ENCODE data around the gene PCMTD2. TPM values are rescaled to one million over a fixed set of nuclear protein-coding genes. Genes with fewer than 3 reads are reported as not detected.
A peak's percentile ranks its signal among the peaks of the same experiment; 100 is the strongest.
"Not testable (repeated sequence)": the region's sequence is repeated elsewhere in the genome, so short reads cannot be mapped to it uniquely, and the experiment has no call there.

PCMTD2 gene
- total RNA-seq, 1 experiment from 2014 or later: 42.4 TPM

GRCh38 chr20:64232794-64233193 is 22.8 kb upstream of the PCMTD2 start:
- DNase-seq: peak; percentile 28
- Histone ChIP-seq H3K9me3 (no peaks in the 10 kb centered on the region), H3K27me3 (no peaks in the 10 kb centered on the region), H3K36me3 (no peaks in the 10 kb centered on the region), H3K4me3 (no peak overlapping the region)

- Histone ChIP-seq H3K27me3 (no peaks in the 10 kb centered on the region), H3K4me3 (no peak overlapping the region), H3K36me3 (no peaks in the 10 kb centered on the region), H3K9me3 (no peaks in the 10 kb centered on the region)
- DNase-seq: peak; percentile 67
Observed at GRCh38 chr20:64233725-64234124, 21.8 kb upstream of the PCMTD2 start.

GRCh38 chr20:64234291-64234791 is 21.2 kb upstream of the PCMTD2 start:
- H3K36me3 ChIP-seq: no peaks in the 10 kb centered on the region

GRCh38 chr20:64234921-64235565 is 20.5 kb upstream of the PCMTD2 start:
- H3K27me3 ChIP-seq, H3K36me3 ChIP-seq, H3K9me3 ChIP-seq, DNase-seq, H3K4me3 ChIP-seq: not testable (repeated sequence)

More at GRCh38 chr20:64234291-64234791, 21.2 kb upstream of the PCMTD2 start:
- Histone ChIP-seq H3K4me3 (no peak overlapping the region), H3K27me3 (no peaks in the 10 kb centered on the region), H3K9me3 (no peaks in the 10 kb centered on the region)
- DNase-seq: no peak

GRCh38 chr20:64236137-64237088 is 19.1 kb upstream of the PCMTD2 start:
- Histone ChIP-seq H3K27me3 (no peaks in the 10 kb centered on the region), H3K4me3 (no peak overlapping the region), H3K36me3 (no peaks in the 10 kb centered on the region), H3K9me3 (no peaks in the 10 kb centered on the region)
- no peak for DNase-seq

- no peak for DNase-seq
- Histone ChIP-seq H3K27me3 (no peaks in the 10 kb centered on the region), H3K4me3 (no peak overlapping the region), H3K36me3 (no peaks in the 10 kb centered on the region), H3K9me3 (no peaks in the 10 kb centered on the region)
Observed at GRCh38 chr20:64237316-64237715, 18.2 kb upstream of the PCMTD2 start.

GRCh38 chr20:64238115-64238825 is 17.3 kb upstream of the PCMTD2 start:
- Histone ChIP-seq H3K4me3 (no peak overlapping the region), H3K36me3 (no peaks in the 10 kb centered on the region), H3K27me3 (no peaks in the 10 kb centered on the region), H3K9me3 (no peaks in the 10 kb centered on the region)
- no peak for DNase-seq

- H3K9me3 ChIP-seq: no peaks in the 10 kb centered on the region
- H3K27me3 ChIP-seq: no peaks in the 10 kb centered on the region
- DNase-seq: no peak
- no peak overlapping the region for H3K4me3 ChIP-seq
- no peaks in the 10 kb centered on the region for H3K36me3 ChIP-seq
Observed at GRCh38 chr20:64238851-64239387, 16.6 kb upstream of the PCMTD2 start.

- H3K9me3 ChIP-seq: no peaks in the 10 kb centered on the region
- DNase-seq: no peak
- 0 out of 2 replicates have a peak, but pooled peaks cover 3% of the 10 kb centered on the region for H3K27me3 ChIP-seq
- H3K4me3 ChIP-seq: no peak overlapping the region
- H3K36me3 ChIP-seq: no peaks in the 10 kb centered on the region
Observed at GRCh38 chr20:64239449-64240242, 15.9 kb upstream of the PCMTD2 start.

- Histone ChIP-seq H3K27me3 (0 out of 2 replicates have a peak, but pooled peaks cover 3% of the 10 kb centered on the region), H3K9me3 (no peaks in the 10 kb centered on the region), H3K36me3 (no peaks in the 10 kb centered on the region), H3K4me3 (no peak overlapping the region)
- no peak for DNase-seq
Observed at GRCh38 chr20:64240243-64241015, 15.1 kb upstream of the PCMTD2 start.

GRCh38 chr20:64241061-64241460 is 14.5 kb upstream of the PCMTD2 start:
- Histone ChIP-seq H3K27me3 (0 out of 2 replicates have a peak, but pooled peaks cover 5% of the 10 kb centered on the region), H3K9me3 (no peaks in the 10 kb centered on the region), H3K36me3 (no peaks in the 10 kb centered on the region), H3K4me3 (no peak overlapping the region)
- DNase-seq: no peak

GRCh38 chr20:64242003-64242796 is 13.3 kb upstream of the PCMTD2 start:
- DNase-seq: no peak
- H3K4me3 ChIP-seq: no peak overlapping the region
- no peaks in the 10 kb centered on the region for H3K36me3 ChIP-seq
- 0 out of 2 replicates have a peak, but pooled peaks cover 5% of the 10 kb centered on the region for H3K27me3 ChIP-seq
- H3K9me3 ChIP-seq: no peaks in the 10 kb centered on the region

- Histone ChIP-seq H3K27me3 (0 out of 2 replicates have a peak, but pooled peaks cover 5% of the 10 kb centered on the region), H3K9me3 (no peaks in the 10 kb centered on the region), H3K4me3 (no peak overlapping the region), H3K36me3 (no peaks in the 10 kb centered on the region)
- no peak for DNase-seq
Observed at GRCh38 chr20:64242797-64243475, 12.6 kb upstream of the PCMTD2 start.

- H3K9me3 ChIP-seq: no peaks in the 10 kb centered on the region
- no peak overlapping the region for H3K4me3 ChIP-seq
- H3K36me3 ChIP-seq: no peaks in the 10 kb centered on the region
- DNase-seq: no peak
- peaks cover 7% of the 10 kb centered on the region; the same call in 1 of the 2 replicates for H3K27me3 ChIP-seq
Observed at GRCh38 chr20:64244281-64244805, 11.2 kb upstream of the PCMTD2 start.
